Mammary epithelial cell (primary cell): ENCODE measurements around the gene AQP4.

Source experiments
- CTCF ChIP-seq, 2 donors: IDR thresholded peaks in 1 of 2; conservative IDR thresholded peaks in 1 of 2; 2 replicates each; pipeline ENCODE4 v1.5.1; 2011 to 2012; ENCODE audit warnings: inconsistent platforms in 2 of 2, low read length in 2 of 2, mild to moderate bottlenecking in 2 of 2, control low read depth in 1 of 2, low read depth in 1 of 2; ENCODE audit not compliant: insufficient read depth in 1 of 2; ENCODE audit errors: extremely low read depth in 1 of 2
- EZH2 ChIP-seq: IDR thresholded peaks from 2 replicates; pipeline ENCODE4 v1.6.1; 2012; ENCODE audit warnings: low read length, inconsistent platforms, borderline replicate concordance

GRCh38 chr18:26839609-26840008, 25.9 kb downstream of the AQP4 start:
- TF ChIP-seq CTCF (conservative IDR thresholded peaks at IDR 0.05 in 1 of 2, IDR thresholded peaks at IDR 0.05 in 1 of 2; ENCODE audit: extremely low read depth in 1 of 2, insufficient read depth in 1 of 2, low read depth in 1 of 2, low read length in 2 of 2): no peak
- TF ChIP-seq EZH2: no peak
